Activated effector memory CD4-positive, alpha-beta T cell treated with anti-CD3 and anti-CD28 coated beads, Interleukin-2, amount 50 U/mL, for 16 hours (primary cell): Measurements from ENCODE around the gene SH3RF1.

Experiments
- DNase-seq: peaks from one replicate; pipeline ENCODE4 v3.0.0-alpha.2; 2020

The SH3RF1 gene

DNA sequence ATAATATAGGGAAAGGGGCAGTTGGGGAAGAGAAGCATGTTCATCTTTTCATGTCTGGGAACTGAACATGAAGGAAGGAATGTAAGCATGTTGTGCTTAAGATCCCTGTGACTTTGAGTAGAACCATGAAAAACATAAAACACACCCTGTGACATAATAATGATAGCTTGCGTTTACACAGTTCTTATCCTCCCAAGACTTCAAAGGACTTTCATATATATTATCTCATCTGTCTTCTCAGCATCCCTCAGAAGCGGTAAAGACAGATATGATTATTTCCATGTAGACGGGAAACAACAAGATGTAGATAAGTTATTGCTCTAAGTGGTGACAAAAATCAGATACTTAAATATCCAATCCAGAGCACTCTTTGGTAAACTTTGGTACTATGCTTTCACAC is 3.3 kb upstream of the SH3RF1 start:
- no peak for DNase-seq

GRCh38 chr4:169272265-169272886 is 1.6 kb upstream of the SH3RF1 start:
- no peak for DNase-seq

GRCh38 chr4:169271692-169272007 is 894 bp upstream of the SH3RF1 start:
- DNase-seq: no peak

DNA sequence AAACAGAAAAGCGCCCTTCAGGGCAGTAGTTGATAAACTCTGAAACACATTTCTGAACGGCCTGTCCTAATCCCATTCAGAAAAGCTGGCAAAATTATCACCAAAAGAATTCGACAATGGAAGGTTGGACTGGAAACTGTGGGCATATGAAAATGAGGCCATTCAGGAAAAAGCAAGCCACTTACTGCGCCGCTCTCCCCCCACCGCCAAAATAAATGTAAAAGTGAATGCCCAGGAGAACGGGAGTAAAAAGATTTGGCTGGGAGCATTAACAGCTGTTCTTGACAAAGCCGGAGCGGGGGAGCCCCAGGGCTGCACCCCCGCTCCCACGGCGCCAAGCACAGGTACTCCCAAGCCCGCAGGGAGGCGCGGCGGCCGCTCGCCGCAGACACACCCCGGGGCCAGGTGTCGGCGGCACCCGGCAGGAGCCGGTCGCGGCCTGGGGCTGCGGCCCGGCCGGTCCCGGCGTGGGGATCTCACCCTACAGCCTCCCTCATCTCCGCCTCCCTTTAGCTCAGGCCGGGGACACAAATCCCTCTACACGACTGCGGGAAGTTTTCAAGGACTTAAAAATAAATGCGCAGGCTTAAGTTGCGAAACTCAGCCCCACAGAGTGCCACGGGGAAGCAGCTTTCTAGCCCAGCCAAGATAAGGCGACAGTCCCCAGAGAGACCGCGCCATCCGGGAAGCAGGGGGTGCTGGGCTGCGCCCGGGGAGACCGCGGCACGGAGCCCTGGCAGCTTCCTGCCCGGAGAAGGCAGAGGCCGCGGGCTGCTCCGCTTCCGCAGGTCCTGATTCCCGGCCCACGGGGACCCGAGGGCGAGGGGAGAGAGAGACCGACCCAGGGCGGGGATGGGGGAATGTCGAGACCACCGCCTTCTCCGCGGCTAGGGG is 593 bp downstream of the SH3RF1 start:
- DNase-seq: no peak

- no peak for DNase-seq
These were observed 1.6 kb downstream of the SH3RF1 start for GRCh38 chr4:169268951-169269760.

DNA sequence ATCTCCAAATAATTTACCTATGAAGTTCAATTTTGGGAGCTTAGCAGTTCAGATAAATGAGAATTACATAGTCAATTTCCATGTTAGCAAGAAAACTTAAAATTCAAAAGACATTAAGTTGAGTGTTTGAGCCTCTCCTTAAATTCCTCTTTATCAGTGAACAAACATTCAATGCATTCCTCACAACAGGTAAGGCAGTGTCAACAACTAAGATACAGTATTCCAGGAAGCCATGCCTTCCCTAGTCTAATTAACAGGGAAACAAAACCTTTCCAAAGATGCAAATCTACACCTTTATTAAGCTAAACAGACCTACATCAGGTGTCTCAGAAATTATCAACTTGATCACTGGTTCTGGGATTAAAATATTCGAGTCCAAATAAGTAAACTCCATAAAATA is 3.7 kb downstream of the SH3RF1 start:
- no peak for DNase-seq

- DNase-seq: no peak
These were observed 4.1 kb downstream of the SH3RF1 start for GRCh38 chr4:169266661-169267060.

- DNase-seq: no peak
These were observed 4.7 kb downstream of the SH3RF1 start for GRCh38 chr4:169266081-169266480.

- no peak for DNase-seq
These were observed 6.9 kb downstream of the SH3RF1 start for GRCh38 chr4:169263791-169264392.

DNA sequence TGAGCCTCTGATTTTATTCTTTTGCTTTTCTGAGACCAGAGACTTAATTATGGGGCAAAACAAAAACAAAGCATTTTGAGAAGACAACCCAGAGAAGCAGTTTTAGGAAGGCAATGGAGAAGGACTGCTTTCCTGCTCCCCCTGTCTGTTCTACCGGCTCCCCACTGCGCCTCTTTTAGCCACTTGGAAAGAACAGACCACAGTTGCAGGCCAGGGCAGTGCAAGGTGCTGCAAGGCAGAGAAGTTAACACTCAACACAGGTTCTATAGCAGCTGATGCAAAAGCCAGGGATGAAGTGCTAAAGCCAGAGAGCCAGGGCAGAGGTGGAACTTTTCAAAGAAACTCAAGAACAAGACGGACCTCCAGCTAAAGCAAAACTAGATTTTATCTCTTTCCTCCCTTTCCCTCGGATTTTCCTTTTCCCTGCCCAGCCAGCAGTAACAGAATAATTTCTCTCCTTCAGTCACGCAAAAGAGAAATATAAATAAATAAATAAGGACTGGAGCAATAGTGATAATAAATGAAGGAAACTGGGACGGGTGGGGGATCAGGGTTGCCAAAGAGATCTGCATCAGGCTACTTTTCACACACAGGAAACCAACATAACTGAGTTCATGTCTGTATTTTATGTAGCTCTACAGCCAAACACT is 10.4 kb downstream of the SH3RF1 start:
- no peak for DNase-seq

DNA sequence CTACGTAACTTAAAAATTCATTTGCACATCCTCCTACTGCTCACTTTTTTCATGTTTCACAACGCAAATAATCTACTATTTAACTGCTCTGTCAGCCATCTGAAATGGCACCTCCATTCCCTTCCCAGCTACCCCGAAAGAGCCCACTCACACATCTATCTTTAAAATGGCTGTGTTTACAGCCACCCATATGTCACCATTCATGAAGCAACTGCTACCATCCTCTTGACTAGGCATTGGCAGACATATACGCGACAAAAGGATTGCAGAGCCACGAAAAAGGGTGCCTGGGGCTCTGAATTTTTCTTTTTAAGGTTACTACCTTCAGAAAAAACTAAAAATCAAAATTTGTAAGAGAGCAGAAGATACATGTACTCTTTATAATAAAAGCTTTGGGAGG is 11.5 kb downstream of the SH3RF1 start:
- DNase-seq: no peak

DNA sequence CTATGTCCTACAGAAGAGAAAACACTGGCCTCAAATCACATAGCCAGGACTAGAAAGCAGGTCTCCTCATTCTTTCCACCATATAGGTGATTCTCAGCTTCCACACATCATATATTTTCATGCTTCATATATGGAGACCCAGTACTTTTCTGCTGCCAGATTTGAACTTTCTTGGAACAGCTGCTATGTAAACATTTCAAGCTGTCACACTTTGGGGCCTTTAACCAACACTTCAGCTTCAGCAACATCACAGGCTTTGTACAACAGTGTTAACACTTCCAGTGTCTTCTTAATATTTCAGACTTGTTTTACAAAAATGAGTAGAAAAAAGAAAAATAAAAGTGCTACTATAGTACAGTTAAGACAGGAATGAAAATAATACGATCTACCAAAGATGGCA is 12.6 kb downstream of the SH3RF1 start:
- no peak for DNase-seq

GRCh38 chr4:169256856-169257761 is 13.6 kb downstream of the SH3RF1 start:
- DNase-seq: no peak

- no peak for DNase-seq
These were observed 14.6 kb downstream of the SH3RF1 start for GRCh38 chr4:169256101-169256612.

GRCh38 chr4:169254546-169254983 is 16.2 kb downstream of the SH3RF1 start:
- DNase-seq: no peak

GRCh38 chr4:169253904-169254303 is 16.9 kb downstream of the SH3RF1 start:
- DNase-seq: no peak

GRCh38 chr4:169253113-169253671 is 17.6 kb downstream of the SH3RF1 start:
- DNase-seq: no peak

DNA sequence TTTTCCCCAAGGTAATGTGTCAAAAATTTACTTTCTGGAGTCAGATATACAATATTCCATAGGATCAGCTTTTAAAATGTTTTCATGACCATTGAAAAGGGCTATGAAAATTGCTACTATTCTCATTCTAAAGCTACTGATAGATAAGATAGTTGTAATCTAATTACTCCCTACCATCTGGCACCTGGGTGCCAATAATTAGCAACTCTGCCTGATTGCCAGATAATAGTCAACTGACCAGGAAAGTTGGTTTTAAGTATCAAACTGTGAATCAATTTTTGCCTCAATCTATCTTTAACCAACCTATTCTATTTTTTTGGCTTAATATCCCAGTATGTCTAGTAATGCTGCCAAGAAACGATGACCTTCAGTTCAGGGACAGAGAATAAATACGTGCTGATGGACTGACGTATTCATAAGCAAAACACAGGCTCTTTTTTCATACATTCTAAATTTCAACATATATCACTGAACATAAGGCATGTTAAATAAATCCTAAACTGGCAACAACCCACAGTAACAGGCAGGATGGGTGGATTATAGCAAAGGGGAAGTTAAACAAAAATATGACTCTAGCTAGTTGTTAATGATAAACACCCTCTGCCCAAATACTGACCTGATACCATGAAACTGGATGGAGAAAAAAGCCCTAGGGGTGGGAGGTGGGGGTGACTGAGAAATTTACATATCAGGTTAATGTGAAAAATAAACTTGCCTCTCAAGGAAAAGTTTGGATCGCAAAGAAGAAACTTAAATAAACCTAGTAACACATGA is 18.2 kb downstream of the SH3RF1 start:
- no peak for DNase-seq

DNA sequence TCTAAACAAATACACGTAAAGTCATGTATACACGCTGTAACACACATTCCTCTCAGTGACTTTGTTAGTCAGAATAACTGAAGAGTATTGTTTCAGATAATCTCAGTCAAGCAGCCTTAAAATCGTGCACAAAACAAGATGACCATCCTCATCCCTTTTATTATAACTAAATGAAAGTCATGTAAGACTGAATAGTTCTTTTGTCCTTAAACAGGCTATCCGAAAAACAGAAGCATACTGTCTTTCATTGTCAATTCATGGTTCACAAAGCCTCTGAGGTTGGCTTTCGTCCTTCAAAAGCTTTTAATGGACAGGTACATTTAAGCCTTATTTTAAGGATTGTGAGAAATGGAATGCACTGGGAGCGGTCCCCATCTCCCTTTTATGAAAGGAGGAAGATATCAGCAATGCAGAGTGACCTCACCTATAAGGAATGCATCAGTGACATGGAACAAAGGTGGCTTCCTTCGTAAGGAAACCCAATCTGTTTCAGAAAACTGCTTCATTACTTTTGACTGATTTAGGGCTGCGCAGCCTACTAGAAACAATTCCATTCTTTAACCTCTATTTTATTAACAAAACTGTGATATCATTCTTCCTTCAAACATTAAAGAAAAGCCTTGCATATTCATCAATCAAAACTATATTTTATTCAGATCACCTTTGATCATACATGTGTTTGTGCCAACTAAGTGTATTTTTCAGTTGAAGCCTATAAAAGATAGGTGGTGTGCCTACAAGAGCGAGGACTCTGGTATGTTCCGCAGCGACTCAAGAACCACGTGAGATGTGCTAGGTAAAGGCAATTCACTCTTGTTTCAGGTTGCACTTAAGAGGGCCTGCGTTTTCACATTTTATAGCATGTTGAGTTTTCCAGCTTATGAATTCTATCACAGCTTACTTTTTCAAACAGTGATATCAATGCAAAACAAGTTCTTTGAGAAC is 19.2 kb downstream of the SH3RF1 start:
- no peak for DNase-seq
